Stomach (tissue), 4 donors: ENCODE measurements around the gene ACADL.

Source experiments
- CTCF ChIP-seq, 7 experiments: fragments of 450-650 bp in 4 of 7; fragments of 200-600 bp in 3 of 7; sonication (generic) in 3 of 7; IDR thresholded peaks; one replicate each; pipeline ENCODE4 v1.5.1; 2016 to 2019; ENCODE audit warnings: antibody characterized with exemption in 7 of 7, control low read depth in 2 of 7, mild to moderate bottlenecking in 1 of 7
- EP300 ChIP-seq: sonication (generic); formaldehyde crosslinking; IDR thresholded peaks from one replicate; pipeline ENCODE4 v1.6.1; 2017; ENCODE audit warnings: antibody characterized with exemption
- POLR2A ChIP-seq, 4 donors: fragments of 450-650 bp; IDR thresholded peaks; one replicate each; pipeline ENCODE4 v1.6.1; 2016; ENCODE audit warnings: antibody characterized with exemption in 4 of 4, control low read depth in 2 of 4, mild to moderate bottlenecking in 1 of 4, moderate library complexity in 1 of 4
- POLR2AphosphoS5 ChIP-seq, 3 donors: sonication (generic); formaldehyde crosslinking; IDR thresholded peaks; one replicate each; pipeline ENCODE4 v1.6.1; 2016; ENCODE audit warnings: antibody characterized with exemption in 3 of 3

DNA sequence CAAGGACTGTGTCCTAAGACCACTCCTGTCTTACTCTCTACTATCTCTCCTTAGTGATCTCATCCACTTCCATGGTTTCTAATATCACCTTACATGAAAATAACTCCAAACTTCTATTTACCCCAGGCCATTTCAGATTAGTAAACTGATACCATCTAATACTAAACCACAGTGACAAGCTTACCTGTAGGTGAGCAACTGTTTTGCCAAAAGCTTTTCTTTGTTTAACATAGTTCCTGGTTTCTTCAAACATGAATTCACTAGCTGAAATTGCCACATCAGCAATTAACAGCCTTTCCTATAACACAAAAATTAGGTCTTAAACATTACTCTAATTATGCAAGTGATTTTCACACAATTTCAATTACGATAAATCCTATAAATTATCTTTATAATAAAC lies 22.1 kb downstream of the ACADL start:
- no peak for TF ChIP-seq CTCF (IDR thresholded peaks at IDR 0.05)
- no peak for TF ChIP-seq EP300
- TF ChIP-seq POLR2AphosphoS5 (IDR thresholded peaks at IDR 0.05), result no peak
- TF ChIP-seq POLR2A (IDR thresholded peaks at IDR 0.05), result no peak
